ENCODE results near the gene ETS2. TPM values are rescaled to one million over a fixed set of nuclear protein-coding genes. Genes with fewer than 3 reads are reported as not detected.

ETS2 gene
- total RNA-seq, 1 donor from 2014 or later, result 15.4 TPM

GRCh38 chr21:38807441-38807871 is 1.7 kb downstream of the ETS2 start:
- peaks cover 38% of the 10 kb centered on the region for H3K4me1 Mint-ChIP-seq
- no peaks in the 10 kb centered on the region for H3K9me3 Mint-ChIP-seq
- TF ChIP-seq CTCF (conservative IDR thresholded peaks at IDR 0.05), result no peak
- peaks cover 6% of the 10 kb centered on the region for H3K27me3 Mint-ChIP-seq (ENCODE audit: low read depth)
- DNase-seq (ENCODE audit: low read depth, low spot score), result no peak
- peak overlapping the region; percentile 93 for H3K4me3 Mint-ChIP-seq
- H3K36me3 Mint-ChIP-seq (ENCODE audit: low read depth), result peaks cover 3% of the 10 kb centered on the region
- H3K27ac Mint-ChIP-seq (ENCODE audit: unreplicated experiment), result no peak overlapping the region

- Mint-ChIP-seq H3K4me1 (peaks cover 38% of the 10 kb centered on the region), H3K27me3 (ENCODE audit: low read depth) (peaks cover 6% of the 10 kb centered on the region), H3K36me3 (ENCODE audit: low read depth) (peaks cover 3% of the 10 kb centered on the region), H3K4me3 (peak overlapping the region; percentile 93), H3K9me3 (no peaks in the 10 kb centered on the region), H3K27ac (ENCODE audit: unreplicated experiment) (no peak overlapping the region)
- TF ChIP-seq CTCF (conservative IDR thresholded peaks at IDR 0.05), result no peak
- no peak for DNase-seq (ENCODE audit: low read depth, low spot score)
Observed at GRCh38 chr21:38807986-38808385, 2.3 kb downstream of the ETS2 start.

- no peak for DNase-seq (ENCODE audit: low read depth, low spot score)
- Mint-ChIP-seq H3K4me3 (no peak overlapping the region), H3K36me3 (ENCODE audit: low read depth) (peaks cover 9% of the 10 kb centered on the region), H3K27ac (ENCODE audit: unreplicated experiment) (no peak overlapping the region), H3K27me3 (ENCODE audit: low read depth) (peaks cover 6% of the 10 kb centered on the region), H3K4me1 (peaks cover 38% of the 10 kb centered on the region), H3K9me3 (no peaks in the 10 kb centered on the region)
- TF ChIP-seq CTCF (conservative IDR thresholded peaks at IDR 0.05), result no peak
Observed at GRCh38 chr21:38809198-38809878, 3.6 kb downstream of the ETS2 start.

- no peaks in the 10 kb centered on the region for H3K9me3 Mint-ChIP-seq
- peaks cover 4% of the 10 kb centered on the region for H3K27me3 Mint-ChIP-seq (ENCODE audit: low read depth)
- TF ChIP-seq CTCF (conservative IDR thresholded peaks at IDR 0.05), result no peak
- no peak overlapping the region for H3K4me3 Mint-ChIP-seq
- H3K36me3 Mint-ChIP-seq (ENCODE audit: low read depth), result peaks cover 17% of the 10 kb centered on the region
- H3K4me1 Mint-ChIP-seq, result peaks cover 33% of the 10 kb centered on the region
- no peak overlapping the region for H3K27ac Mint-ChIP-seq (ENCODE audit: unreplicated experiment)
- DNase-seq (ENCODE audit: low read depth, low spot score), result no peak
Observed at GRCh38 chr21:38810034-38810825, 4.5 kb downstream of the ETS2 start.

GRCh38 chr21:38810826-38811164 is 5.1 kb downstream of the ETS2 start:
- TF ChIP-seq CTCF (conservative IDR thresholded peaks at IDR 0.05), result no peak
- H3K9me3 Mint-ChIP-seq, result no peaks in the 10 kb centered on the region
- H3K4me1 Mint-ChIP-seq, result peaks cover 33% of the 10 kb centered on the region
- H3K27ac Mint-ChIP-seq (ENCODE audit: unreplicated experiment), result no peak overlapping the region
- peaks cover 20% of the 10 kb centered on the region for H3K36me3 Mint-ChIP-seq (ENCODE audit: low read depth)
- H3K4me3 Mint-ChIP-seq, result no peak overlapping the region
- peaks cover 4% of the 10 kb centered on the region for H3K27me3 Mint-ChIP-seq (ENCODE audit: low read depth)
- no peak for DNase-seq (ENCODE audit: low read depth, low spot score)

Data from neural crest cell (in vitro differentiated cells).